H1 (cell line): ENCODE measurements around the gene SKIDA1. TPM values are rescaled to one million over a fixed set of nuclear protein-coding genes. Genes with fewer than 3 reads are reported as not detected.

Experiments used
- CHD2 ChIP-seq: IDR thresholded peaks from 2 replicates; pipeline ENCODE4 v1.6.1; 2012; ENCODE audit warnings: low read length, improper control_type of control experiment
- JUND ChIP-seq: IDR thresholded peaks from 2 replicates; pipeline ENCODE4 v1.6.1; 2011; ENCODE audit warnings: mild to moderate bottlenecking, improper control_type of control experiment, low read length
- NRF1 ChIP-seq: IDR thresholded peaks from 2 replicates; pipeline ENCODE4 v1.6.1; 2011; ENCODE audit warnings: mild to moderate bottlenecking, low read depth, low read length, improper control_type of control experiment
- POLR2A ChIP-seq, 2 experiments: IDR thresholded peaks; 1 replicate in 1 of 2; 2 replicates in 1 of 2; pipeline ENCODE4 v1.6.1; 2011; ENCODE audit warnings: low read depth in 2 of 2, low read length in 2 of 2, mild to moderate bottlenecking in 2 of 2; ENCODE audit errors: control extremely low read depth in 1 of 2
- POU5F1 ChIP-seq: IDR thresholded peaks from 2 replicates; pipeline ENCODE4 v1.6.1; 2011; ENCODE audit warnings: low read depth, mild to moderate bottlenecking, low read length, moderate library complexity
- SIN3A ChIP-seq, 2 experiments: IDR thresholded peaks in 1 of 2; conservative IDR thresholded peaks in 1 of 2; 2 replicates each; pipeline ENCODE4 v1.6.1; 2011 to 2012; ENCODE audit warnings: low read length in 2 of 2, improper control_type of control experiment in 1 of 2, low read depth in 1 of 2, mild to moderate bottlenecking in 1 of 2
- SIRT6 ChIP-seq: IDR thresholded peaks from one replicate; pipeline ENCODE4 v1.7.1; 2012; ENCODE audit warnings: low read length, inconsistent platforms
- SP2 ChIP-seq: IDR thresholded peaks from 2 replicates; pipeline ENCODE4 v1.6.1; 2012; ENCODE audit warnings: mild to moderate bottlenecking, low read length, inconsistent platforms
- SRF ChIP-seq: IDR thresholded peaks from 2 replicates; pipeline ENCODE4 v1.6.1; 2011; ENCODE audit warnings: mild to moderate bottlenecking, low read depth, low read length, moderate library complexity
- polyA plus RNA-seq, 7 experiments: library from polyadenylated mRNA; depleted of rRNA in 3 of 7; stranded (reverse) in 5 of 7; unstranded in 2 of 7; fragments of >200 nt in 5 of 7; fragments of 200-250 nt in 2 of 7; gene quantifications; 1 replicate in 5 of 7; 2 replicates in 1 of 7; 4 replicates in 1 of 7; pipeline versions ENCODE4 v1.2.1 to v1.2.3, GENCODE V29; 2011 to 2013; ENCODE audit warnings: missing spikeins in 2 of 7, mixed read lengths in 2 of 7
- total RNA-seq: library from RNA; stranded (reverse); fragmentation: NEBNext Ultra II Directional; extraction: Animal tissue kit (Norgen Biotek cat#: 25700); gene quantifications from 2 replicates; pipeline ENCODE4 v1.2.1, GENCODE V29; 2021
- TF ChIP-seq, protein P1 (sequence below): fragments of 300-600 bp; sonication (generic); IDR thresholded peaks from 2 replicates; pipeline ENCODE4 v1.7.1; 2012; ENCODE audit warnings: low read length, moderate library complexity, mild to moderate bottlenecking, inconsistent platforms; ENCODE audit not compliant: insufficient replicate concordance
- TF ChIP-seq, protein P2 (sequence below): IDR thresholded peaks from 2 replicates; pipeline ENCODE4 v1.6.1; 2012; ENCODE audit warnings: inconsistent platforms

SKIDA1 gene
- total and polyA plus RNA-seq, 2 of the 8 experiments (the other 6 are each of a cell fraction or from before 2014, with no cell fraction given): 1.5 to 8.0 TPM

DNA sequence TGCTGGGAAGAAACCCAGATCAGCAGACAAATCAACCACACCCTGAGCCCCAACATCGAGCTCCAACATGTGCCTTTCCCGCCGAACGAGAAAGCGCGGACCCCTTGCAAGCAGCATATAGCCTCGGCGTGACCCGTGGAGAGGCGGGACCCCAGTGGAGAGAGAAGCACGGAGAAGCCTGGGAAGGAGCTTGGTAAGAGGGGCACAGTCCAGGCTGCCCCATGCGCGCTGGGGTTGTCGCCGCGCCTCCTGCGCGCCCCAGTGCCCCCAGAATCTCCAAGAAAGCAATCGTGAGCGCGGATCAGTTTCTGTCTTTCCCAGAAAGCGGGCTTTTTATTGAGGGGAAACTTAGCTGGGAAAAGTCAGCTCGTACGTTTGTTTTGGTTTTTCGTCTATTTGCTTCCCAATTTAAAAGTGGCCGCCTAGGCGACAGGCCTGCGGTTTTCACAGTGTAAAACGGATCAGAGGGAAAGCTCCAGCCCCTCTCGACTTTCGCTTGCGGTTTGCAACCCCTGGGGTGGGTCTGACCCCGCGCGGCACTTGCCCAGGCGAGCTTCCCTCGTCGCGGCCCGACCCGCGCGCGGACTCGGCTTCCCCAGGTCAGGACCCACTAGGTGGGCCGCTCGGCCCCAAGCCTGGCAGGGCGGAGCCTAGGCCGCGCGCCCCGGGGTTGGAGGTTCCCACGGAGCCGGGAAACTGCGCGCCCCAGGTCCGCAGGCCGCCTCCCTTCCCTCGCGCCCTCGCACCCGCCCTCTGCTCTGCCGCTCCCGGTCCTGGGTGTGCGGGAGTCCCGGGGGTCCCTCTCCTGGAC lies 31.1 kb downstream of the SKIDA1 start (continued):
- TF ChIP-seq, protein P1, sequence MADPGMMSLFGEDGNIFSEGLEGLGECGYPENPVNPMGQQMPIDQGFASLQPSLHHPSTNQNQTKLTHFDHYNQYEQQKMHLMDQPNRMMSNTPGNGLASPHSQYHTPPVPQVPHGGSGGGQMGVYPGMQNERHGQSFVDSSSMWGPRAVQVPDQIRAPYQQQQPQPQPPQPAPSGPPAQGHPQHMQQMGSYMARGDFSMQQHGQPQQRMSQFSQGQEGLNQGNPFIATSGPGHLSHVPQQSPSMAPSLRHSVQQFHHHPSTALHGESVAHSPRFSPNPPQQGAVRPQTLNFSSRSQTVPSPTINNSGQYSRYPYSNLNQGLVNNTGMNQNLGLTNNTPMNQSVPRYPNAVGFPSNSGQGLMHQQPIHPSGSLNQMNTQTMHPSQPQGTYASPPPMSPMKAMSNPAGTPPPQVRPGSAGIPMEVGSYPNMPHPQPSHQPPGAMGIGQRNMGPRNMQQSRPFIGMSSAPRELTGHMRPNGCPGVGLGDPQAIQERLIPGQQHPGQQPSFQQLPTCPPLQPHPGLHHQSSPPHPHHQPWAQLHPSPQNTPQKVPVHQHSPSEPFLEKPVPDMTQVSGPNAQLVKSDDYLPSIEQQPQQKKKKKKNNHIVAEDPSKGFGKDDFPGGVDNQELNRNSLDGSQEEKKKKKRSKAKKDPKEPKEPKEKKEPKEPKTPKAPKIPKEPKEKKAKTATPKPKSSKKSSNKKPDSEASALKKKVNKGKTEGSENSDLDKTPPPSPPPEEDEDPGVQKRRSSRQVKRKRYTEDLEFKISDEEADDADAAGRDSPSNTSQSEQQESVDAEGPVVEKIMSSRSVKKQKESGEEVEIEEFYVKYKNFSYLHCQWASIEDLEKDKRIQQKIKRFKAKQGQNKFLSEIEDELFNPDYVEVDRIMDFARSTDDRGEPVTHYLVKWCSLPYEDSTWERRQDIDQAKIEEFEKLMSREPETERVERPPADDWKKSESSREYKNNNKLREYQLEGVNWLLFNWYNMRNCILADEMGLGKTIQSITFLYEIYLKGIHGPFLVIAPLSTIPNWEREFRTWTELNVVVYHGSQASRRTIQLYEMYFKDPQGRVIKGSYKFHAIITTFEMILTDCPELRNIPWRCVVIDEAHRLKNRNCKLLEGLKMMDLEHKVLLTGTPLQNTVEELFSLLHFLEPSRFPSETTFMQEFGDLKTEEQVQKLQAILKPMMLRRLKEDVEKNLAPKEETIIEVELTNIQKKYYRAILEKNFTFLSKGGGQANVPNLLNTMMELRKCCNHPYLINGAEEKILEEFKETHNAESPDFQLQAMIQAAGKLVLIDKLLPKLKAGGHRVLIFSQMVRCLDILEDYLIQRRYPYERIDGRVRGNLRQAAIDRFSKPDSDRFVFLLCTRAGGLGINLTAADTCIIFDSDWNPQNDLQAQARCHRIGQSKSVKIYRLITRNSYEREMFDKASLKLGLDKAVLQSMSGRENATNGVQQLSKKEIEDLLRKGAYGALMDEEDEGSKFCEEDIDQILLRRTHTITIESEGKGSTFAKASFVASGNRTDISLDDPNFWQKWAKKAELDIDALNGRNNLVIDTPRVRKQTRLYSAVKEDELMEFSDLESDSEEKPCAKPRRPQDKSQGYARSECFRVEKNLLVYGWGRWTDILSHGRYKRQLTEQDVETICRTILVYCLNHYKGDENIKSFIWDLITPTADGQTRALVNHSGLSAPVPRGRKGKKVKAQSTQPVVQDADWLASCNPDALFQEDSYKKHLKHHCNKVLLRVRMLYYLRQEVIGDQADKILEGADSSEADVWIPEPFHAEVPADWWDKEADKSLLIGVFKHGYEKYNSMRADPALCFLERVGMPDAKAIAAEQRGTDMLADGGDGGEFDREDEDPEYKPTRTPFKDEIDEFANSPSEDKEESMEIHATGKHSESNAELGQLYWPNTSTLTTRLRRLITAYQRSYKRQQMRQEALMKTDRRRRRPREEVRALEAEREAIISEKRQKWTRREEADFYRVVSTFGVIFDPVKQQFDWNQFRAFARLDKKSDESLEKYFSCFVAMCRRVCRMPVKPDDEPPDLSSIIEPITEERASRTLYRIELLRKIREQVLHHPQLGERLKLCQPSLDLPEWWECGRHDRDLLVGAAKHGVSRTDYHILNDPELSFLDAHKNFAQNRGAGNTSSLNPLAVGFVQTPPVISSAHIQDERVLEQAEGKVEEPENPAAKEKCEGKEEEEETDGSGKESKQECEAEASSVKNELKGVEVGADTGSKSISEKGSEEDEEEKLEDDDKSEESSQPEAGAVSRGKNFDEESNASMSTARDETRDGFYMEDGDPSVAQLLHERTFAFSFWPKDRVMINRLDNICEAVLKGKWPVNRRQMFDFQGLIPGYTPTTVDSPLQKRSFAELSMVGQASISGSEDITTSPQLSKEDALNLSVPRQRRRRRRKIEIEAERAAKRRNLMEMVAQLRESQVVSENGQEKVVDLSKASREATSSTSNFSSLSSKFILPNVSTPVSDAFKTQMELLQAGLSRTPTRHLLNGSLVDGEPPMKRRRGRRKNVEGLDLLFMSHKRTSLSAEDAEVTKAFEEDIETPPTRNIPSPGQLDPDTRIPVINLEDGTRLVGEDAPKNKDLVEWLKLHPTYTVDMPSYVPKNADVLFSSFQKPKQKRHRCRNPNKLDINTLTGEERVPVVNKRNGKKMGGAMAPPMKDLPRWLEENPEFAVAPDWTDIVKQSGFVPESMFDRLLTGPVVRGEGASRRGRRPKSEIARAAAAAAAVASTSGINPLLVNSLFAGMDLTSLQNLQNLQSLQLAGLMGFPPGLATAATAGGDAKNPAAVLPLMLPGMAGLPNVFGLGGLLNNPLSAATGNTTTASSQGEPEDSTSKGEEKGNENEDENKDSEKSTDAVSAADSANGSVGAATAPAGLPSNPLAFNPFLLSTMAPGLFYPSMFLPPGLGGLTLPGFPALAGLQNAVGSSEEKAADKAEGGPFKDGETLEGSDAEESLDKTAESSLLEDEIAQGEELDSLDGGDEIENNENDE: no peak
- TF ChIP-seq SIN3A (conservative IDR thresholded peaks at IDR 0.05 in 1 of 2, IDR thresholded peaks at IDR 0.05 in 1 of 2; ENCODE audit: low read depth in 1 of 2, low read length in 2 of 2) (no peak), SRF (no peak), POU5F1 (no peak), POLR2A (IDR thresholded peaks at IDR 0.05; ENCODE audit: control extremely low read depth in 1 of 2, low read depth in 2 of 2, low read length in 2 of 2) (0 out of 3 replicates have a peak, but pooled peaks of 1 of the 2 experiments have one; percentile 0), SIRT6 (no peak), SP2 (no peak), NRF1 (no peak), CHD2 (no peak), JUND (no peak)
- TF ChIP-seq, protein P2, sequence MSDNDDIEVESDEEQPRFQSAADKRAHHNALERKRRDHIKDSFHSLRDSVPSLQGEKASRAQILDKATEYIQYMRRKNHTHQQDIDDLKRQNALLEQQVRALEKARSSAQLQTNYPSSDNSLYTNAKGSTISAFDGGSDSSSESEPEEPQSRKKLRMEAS: peak; percentile 86
